Neural cell (in vitro differentiated cells): ENCODE measurements around the gene EIF2S2. TPM values are rescaled to one million over a fixed set of nuclear protein-coding genes. Genes with fewer than 3 reads are reported as not detected.

Source experiments
- H2AFZ ChIP-seq: fragments of 200-600, 300-800 bp; sonication (generic), shearing (Covaris generic); 2 replicates; pipeline ENCODE4 v1.6.0; 2014; ENCODE audit warnings: low read depth, mild to moderate bottlenecking, antibody characterized with exemption, low read length, moderate library complexity
- H3F3A ChIP-seq: fragments of 200-600 bp; shearing (Covaris generic); 2 replicates; pipeline ENCODE4 v1.6.1; 2016; ENCODE audit warnings: mild to moderate bottlenecking, moderate library complexity, mixed read lengths, antibody characterized with exemption, low read length; ENCODE audit not compliant: insufficient read depth, poor library complexity, severe bottlenecking
- H3K27ac ChIP-seq: fragments of 200-600, 300-800 bp; sonication (generic), shearing (Covaris generic); 2 replicates; pipeline ENCODE4 v1.5.1; 2014; ENCODE audit warnings: mild to moderate bottlenecking, low read length, moderate library complexity
- H3K27me3 ChIP-seq: fragments of 300-800, 200-600 bp; sonication (generic), shearing (Covaris generic); 2 replicates; pipeline ENCODE4 v1.6.0; 2014; ENCODE audit warnings: mild to moderate bottlenecking, low read depth, low read length, moderate library complexity; ENCODE audit not compliant: insufficient read depth
- H3K36me3 ChIP-seq: fragments of 300-800, 200-600 bp; sonication (generic), shearing (Covaris generic); 2 replicates; pipeline ENCODE4 v1.5.1; 2014; ENCODE audit warnings: mild to moderate bottlenecking, antibody characterized with exemption, low read length, moderate library complexity; ENCODE audit not compliant: insufficient read depth
- H3K4me2 ChIP-seq: fragments of 300-800, 200-600 bp; sonication (generic), shearing (Covaris generic); 2 replicates; pipeline ENCODE4 v1.6.0; 2014; ENCODE audit warnings: mild to moderate bottlenecking, low read length
- H3K4me3 ChIP-seq: fragments of 300-800, 200-600 bp; sonication (generic), shearing (Covaris generic); 2 replicates; pipeline ENCODE4 v1.5.1; 2014; ENCODE audit warnings: mild to moderate bottlenecking, low read length, moderate library complexity
- H3K79me2 ChIP-seq: fragments of 200-600 bp; shearing (Covaris generic); replicated peaks from 2 replicates; pipeline ENCODE4 v1.6.0; 2014; ENCODE audit warnings: mild to moderate bottlenecking, low read length, moderate library complexity; ENCODE audit not compliant: insufficient read depth
- H3K9ac ChIP-seq: fragments of 300-800, 200-600 bp; sonication (generic), shearing (Covaris generic); 2 replicates; pipeline ENCODE4 v1.6.1; 2016; ENCODE audit warnings: mild to moderate bottlenecking, low read length, mixed read lengths
- H3K9me2 ChIP-seq: fragments of 200-600 bp; shearing (Covaris generic); 2 replicates; pipeline ENCODE4 v1.6.1; 2016; ENCODE audit warnings: mild to moderate bottlenecking, low read length, mixed read lengths; ENCODE audit not compliant: insufficient read depth
- H3K9me3 ChIP-seq: fragments of 200-600, 300-800 bp; sonication (generic), shearing (Covaris generic); 2 replicates; pipeline ENCODE4 v1.6.1; 2016; ENCODE audit warnings: mild to moderate bottlenecking, mixed run types, low read length, moderate library complexity, mixed read lengths
- H4K20me1 ChIP-seq: fragments of 200-600 bp; shearing (Covaris generic); 2 replicates; pipeline ENCODE4 v1.6.1; 2016; ENCODE audit warnings: mild to moderate bottlenecking, mixed run types; ENCODE audit not compliant: insufficient read depth
- EP300 ChIP-seq: fragments of 450-650 bp; conservative IDR thresholded peaks from 2 replicates; pipeline ENCODE4 v1.6.1; 2014; ENCODE audit warnings: antibody characterized with exemption, mild to moderate bottlenecking, moderate library complexity; ENCODE audit not compliant: poor library complexity, severe bottlenecking
- MXI1 ChIP-seq: fragments of 450-650 bp; conservative IDR thresholded peaks from 2 replicates; pipeline ENCODE4 v1.6.1; 2014; ENCODE audit warnings: antibody characterized with exemption, mild to moderate bottlenecking; ENCODE audit not compliant: poor library complexity, severe bottlenecking
- RAD21 ChIP-seq: fragments of 450-650 bp; conservative IDR thresholded peaks from 2 replicates; pipeline ENCODE4 v1.6.1; 2014; ENCODE audit warnings: antibody characterized with exemption, mild to moderate bottlenecking, moderate library complexity
- SMC3 ChIP-seq: fragments of 450-650 bp; conservative IDR thresholded peaks from 2 replicates; pipeline ENCODE4 v1.6.1; 2014; ENCODE audit warnings: antibody characterized with exemption, mild to moderate bottlenecking, moderate library complexity; ENCODE audit not compliant: poor library complexity
- TAF1 ChIP-seq: IDR thresholded peaks from 2 replicates; pipeline ENCODE4 v1.6.1; 2012; ENCODE audit warnings: low read depth
- polyA plus RNA-seq: library from polyadenylated mRNA; depleted of rRNA; stranded (reverse); fragments of >200 nt; gene quantifications from 2 replicates; pipeline ENCODE4 v1.2.3, GENCODE V29; 2014
- TF ChIP-seq, protein P1 (sequence below): IDR thresholded peaks from 2 replicates; pipeline ENCODE4 v1.6.1; 2012; ENCODE audit warnings: borderline replicate concordance
- TF ChIP-seq, protein P2 (sequence below): fragments of 450-650 bp; IDR thresholded peaks from 2 replicates; pipeline ENCODE4 v1.5.1; 2014; ENCODE audit warnings: antibody characterized with exemption, mild to moderate bottlenecking, moderate library complexity; ENCODE audit not compliant: poor library complexity, severe bottlenecking

Gene EIF2S2
- polyA plus RNA-seq, 1 donor from 2014 or later, result 62.6 TPM

GRCh38 chr20:34129518-34130162 lies 17.6 kb upstream of the EIF2S2 start:
- H3K36me3 ChIP-seq, result no peaks in the 10 kb centered on the region
- H3K27me3 ChIP-seq, result no peaks in the 10 kb centered on the region
- H4K20me1 ChIP-seq, result no peaks in the 10 kb centered on the region
- no peak overlapping the region for H3K9ac ChIP-seq
- no peaks in the 10 kb centered on the region for H3F3A ChIP-seq
- no peaks in the 10 kb centered on the region for H3K9me3 ChIP-seq
- no peak overlapping the region for H3K27ac ChIP-seq
- peak overlapping the region; percentile 29 for H3K4me3 ChIP-seq
- H3K79me2 ChIP-seq, result no peaks in the 10 kb centered on the region
- H3K9me2 ChIP-seq, result no peaks in the 10 kb centered on the region
- TF ChIP-seq RAD21 (peak; percentile 96), SMC3 (peak; percentile 90), EP300 (no peak)
- TF ChIP-seq, protein P1, sequence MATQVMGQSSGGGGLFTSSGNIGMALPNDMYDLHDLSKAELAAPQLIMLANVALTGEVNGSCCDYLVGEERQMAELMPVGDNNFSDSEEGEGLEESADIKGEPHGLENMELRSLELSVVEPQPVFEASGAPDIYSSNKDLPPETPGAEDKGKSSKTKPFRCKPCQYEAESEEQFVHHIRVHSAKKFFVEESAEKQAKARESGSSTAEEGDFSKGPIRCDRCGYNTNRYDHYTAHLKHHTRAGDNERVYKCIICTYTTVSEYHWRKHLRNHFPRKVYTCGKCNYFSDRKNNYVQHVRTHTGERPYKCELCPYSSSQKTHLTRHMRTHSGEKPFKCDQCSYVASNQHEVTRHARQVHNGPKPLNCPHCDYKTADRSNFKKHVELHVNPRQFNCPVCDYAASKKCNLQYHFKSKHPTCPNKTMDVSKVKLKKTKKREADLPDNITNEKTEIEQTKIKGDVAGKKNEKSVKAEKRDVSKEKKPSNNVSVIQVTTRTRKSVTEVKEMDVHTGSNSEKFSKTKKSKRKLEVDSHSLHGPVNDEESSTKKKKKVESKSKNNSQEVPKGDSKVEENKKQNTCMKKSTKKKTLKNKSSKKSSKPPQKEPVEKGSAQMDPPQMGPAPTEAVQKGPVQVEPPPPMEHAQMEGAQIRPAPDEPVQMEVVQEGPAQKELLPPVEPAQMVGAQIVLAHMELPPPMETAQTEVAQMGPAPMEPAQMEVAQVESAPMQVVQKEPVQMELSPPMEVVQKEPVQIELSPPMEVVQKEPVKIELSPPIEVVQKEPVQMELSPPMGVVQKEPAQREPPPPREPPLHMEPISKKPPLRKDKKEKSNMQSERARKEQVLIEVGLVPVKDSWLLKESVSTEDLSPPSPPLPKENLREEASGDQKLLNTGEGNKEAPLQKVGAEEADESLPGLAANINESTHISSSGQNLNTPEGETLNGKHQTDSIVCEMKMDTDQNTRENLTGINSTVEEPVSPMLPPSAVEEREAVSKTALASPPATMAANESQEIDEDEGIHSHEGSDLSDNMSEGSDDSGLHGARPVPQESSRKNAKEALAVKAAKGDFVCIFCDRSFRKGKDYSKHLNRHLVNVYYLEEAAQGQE, result no peak
- TF ChIP-seq, protein P2, sequence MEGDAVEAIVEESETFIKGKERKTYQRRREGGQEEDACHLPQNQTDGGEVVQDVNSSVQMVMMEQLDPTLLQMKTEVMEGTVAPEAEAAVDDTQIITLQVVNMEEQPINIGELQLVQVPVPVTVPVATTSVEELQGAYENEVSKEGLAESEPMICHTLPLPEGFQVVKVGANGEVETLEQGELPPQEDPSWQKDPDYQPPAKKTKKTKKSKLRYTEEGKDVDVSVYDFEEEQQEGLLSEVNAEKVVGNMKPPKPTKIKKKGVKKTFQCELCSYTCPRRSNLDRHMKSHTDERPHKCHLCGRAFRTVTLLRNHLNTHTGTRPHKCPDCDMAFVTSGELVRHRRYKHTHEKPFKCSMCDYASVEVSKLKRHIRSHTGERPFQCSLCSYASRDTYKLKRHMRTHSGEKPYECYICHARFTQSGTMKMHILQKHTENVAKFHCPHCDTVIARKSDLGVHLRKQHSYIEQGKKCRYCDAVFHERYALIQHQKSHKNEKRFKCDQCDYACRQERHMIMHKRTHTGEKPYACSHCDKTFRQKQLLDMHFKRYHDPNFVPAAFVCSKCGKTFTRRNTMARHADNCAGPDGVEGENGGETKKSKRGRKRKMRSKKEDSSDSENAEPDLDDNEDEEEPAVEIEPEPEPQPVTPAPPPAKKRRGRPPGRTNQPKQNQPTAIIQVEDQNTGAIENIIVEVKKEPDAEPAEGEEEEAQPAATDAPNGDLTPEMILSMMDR, result peak; percentile 95
- no peak overlapping the region for H3K4me2 ChIP-seq
- no peak overlapping the region for H2AFZ ChIP-seq

DNA sequence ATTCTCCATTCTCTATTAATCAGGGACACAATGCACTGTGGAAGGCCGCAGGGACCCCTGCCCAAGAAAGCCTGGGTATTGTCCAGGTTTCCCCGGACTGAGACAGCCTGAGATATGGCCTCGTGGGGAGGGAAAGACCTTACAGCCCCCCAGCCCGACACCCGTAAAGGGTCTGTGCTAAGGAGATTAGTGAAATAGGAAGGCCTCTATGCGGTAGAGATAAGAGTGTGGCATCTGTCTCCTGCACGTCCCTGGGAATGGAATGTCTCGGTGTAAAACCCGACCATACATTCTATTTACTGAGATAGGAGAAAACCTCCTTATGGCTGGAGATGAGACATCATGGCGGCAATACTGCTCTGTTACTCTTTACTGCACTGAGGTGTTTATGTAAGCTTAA lies 15.7 kb upstream of the EIF2S2 start:
- TF ChIP-seq RAD21 (no peak), MXI1 (no peak), TAF1 (no peak), EP300 (no peak)
- TF ChIP-seq, protein P1, result no peak
- TF ChIP-seq, protein P2, result no peak
- Histone ChIP-seq H2AFZ (no peak overlapping the region), H3K9me2 (no peaks in the 10 kb centered on the region), H3K4me2 (no peak overlapping the region), H4K20me1 (no peaks in the 10 kb centered on the region), H3K36me3 (no peaks in the 10 kb centered on the region), H3K27ac (no peak overlapping the region), H3K9me3 (no peaks in the 10 kb centered on the region), H3F3A (no peaks in the 10 kb centered on the region), H3K4me3 (no peak overlapping the region), H3K9ac (no peak overlapping the region), H3K27me3 (no peaks in the 10 kb centered on the region), H3K79me2 (no peaks in the 10 kb centered on the region)
